IPS DF 6.9 (cell line): ENCODE results near the gene KIAA0232.

ENCODE experiments used
- DNase-seq: peaks from one replicate; pipeline ENCODE4 v3.0.0-alpha.2; 2013; ENCODE audit warnings: low read depth, low spot score
- H3K27ac ChIP-seq: one replicate; pipeline ENCODE4 v1.5.1; 2013; ENCODE audit warnings: low read length, control low read depth
- H3K27me3 ChIP-seq: 2 replicates; pipeline ENCODE4 v1.6.1; 2013; ENCODE audit warnings: mild to moderate bottlenecking, low read length; ENCODE audit not compliant: control insufficient read depth, insufficient read depth
- H3K36me3 ChIP-seq: 2 replicates; pipeline ENCODE4 v1.6.1; 2013; ENCODE audit warnings: low read length; ENCODE audit not compliant: control insufficient read depth, insufficient read depth
- H3K4me1 ChIP-seq: 2 replicates; pipeline ENCODE4 v1.6.1; 2013; ENCODE audit warnings: low read length; ENCODE audit not compliant: control insufficient read depth, insufficient read depth
- H3K4me3 ChIP-seq: 2 replicates; pipeline ENCODE4 v1.5.1; 2013; ENCODE audit warnings: mild to moderate bottlenecking, low read length
- H3K9me3 ChIP-seq: 2 replicates; pipeline ENCODE4 v1.6.1; 2013; ENCODE audit warnings: low read length, inconsistent platforms; ENCODE audit not compliant: control insufficient read depth, insufficient read depth
- WGBS: extraction: QIAGEN DNeasy Blood & Tissue Kit; methylation state at CpG from one replicate; pipeline ENCODE4 v1.1.7; 2013; ENCODE audit warnings: mixed read lengths, missing lambda C conversion rate; ENCODE audit not compliant: insufficient read length, insufficient coverage; 5-methylcytosine and 5-hydroxymethylcytosine counted together

The KIAA0232 gene

GRCh38 chr4:6849691-6850090 is 67.2 kb downstream of the KIAA0232 start:
- Histone ChIP-seq H3K36me3 (no peaks in the 10 kb centered on the region), H3K9me3 (no peaks in the 10 kb centered on the region), H3K4me1 (peaks cover 5% of the 10 kb centered on the region), H3K4me3 (no peak overlapping the region), H3K27ac (no peak overlapping the region), H3K27me3 (no peaks in the 10 kb centered on the region)
- no peak for DNase-seq
- no CpG with 5 or more reads among the region's 4 CpGs for WGBS

GRCh38 chr4:6851431-6851830 is 68.9 kb downstream of the KIAA0232 start:
- Histone ChIP-seq H3K27me3 (no peaks in the 10 kb centered on the region), H3K9me3 (no peaks in the 10 kb centered on the region), H3K36me3 (no peaks in the 10 kb centered on the region), H3K4me1 (peaks cover 4% of the 10 kb centered on the region), H3K27ac (no peak overlapping the region), H3K4me3 (no peak overlapping the region)
- no peak for DNase-seq
- WGBS, result no CpG with 5 or more reads among the region's 5 CpGs

GRCh38 chr4:6851962-6852361 is 69.4 kb downstream of the KIAA0232 start:
- DNase-seq, result no peak

GRCh38 chr4:6852582-6852981 is 70.1 kb downstream of the KIAA0232 start:
- H3K27ac ChIP-seq, result no peak overlapping the region
- no CpG with 5 or more reads among the region's 1 CpG for WGBS
- H3K36me3 ChIP-seq, result no peaks in the 10 kb centered on the region
- DNase-seq, result no peak
- no peak overlapping the region for H3K4me3 ChIP-seq
- peaks cover 2% of the 10 kb centered on the region for H3K4me1 ChIP-seq
- H3K9me3 ChIP-seq, result no peaks in the 10 kb centered on the region
- no peaks in the 10 kb centered on the region for H3K27me3 ChIP-seq

More at GRCh38 chr4:6851962-6852361, 69.4 kb downstream of the KIAA0232 start:
- Histone ChIP-seq H3K4me1 (peaks cover 4% of the 10 kb centered on the region), H3K27ac (no peak overlapping the region), H3K9me3 (no peaks in the 10 kb centered on the region), H3K36me3 (no peaks in the 10 kb centered on the region), H3K4me3 (no peak overlapping the region), H3K27me3 (no peaks in the 10 kb centered on the region)
- no CpG with 5 or more reads among the region's 2 CpGs for WGBS

- H3K27ac ChIP-seq, result no peak overlapping the region
- WGBS, result no CpG with 5 or more reads among the region's 7 CpGs
- H3K4me3 ChIP-seq, result no peak overlapping the region
- no peaks in the 10 kb centered on the region for H3K27me3 ChIP-seq
- DNase-seq, result no peak
- H3K9me3 ChIP-seq, result no peaks in the 10 kb centered on the region
- no peaks in the 10 kb centered on the region for H3K36me3 ChIP-seq
- H3K4me1 ChIP-seq, result peaks cover 2% of the 10 kb centered on the region; the same call in 1 of the 2 replicates
These were observed 71.7 kb downstream of the KIAA0232 start for GRCh38 chr4:6854098-6854744.

GRCh38 chr4:6855692-6856297 is 73.3 kb downstream of the KIAA0232 start:
- H3K36me3 ChIP-seq, result 0 out of 2 replicates have a peak, but pooled peaks cover under 1% of the 10 kb centered on the region
- H3K4me1 ChIP-seq, result peaks cover 2% of the 10 kb centered on the region; the same call in 1 of the 2 replicates
- H3K9me3 ChIP-seq, result no peaks in the 10 kb centered on the region
- H3K27me3 ChIP-seq, result no peaks in the 10 kb centered on the region
- no peak overlapping the region for H3K4me3 ChIP-seq
- H3K27ac ChIP-seq, result no peak overlapping the region
- no CpG with 5 or more reads among the region's 11 CpGs for WGBS
- no peak for DNase-seq

- Histone ChIP-seq H3K4me3 (no peak overlapping the region), H3K36me3 (0 out of 2 replicates have a peak, but pooled peaks cover 2% of the 10 kb centered on the region), H3K9me3 (no peaks in the 10 kb centered on the region), H3K27ac (no peak overlapping the region), H3K27me3 (no peaks in the 10 kb centered on the region), H3K4me1 (peaks cover 2% of the 10 kb centered on the region; the same call in 1 of the 2 replicates)
- DNase-seq, result no peak
- no CpG with 5 or more reads among the region's 2 CpGs for WGBS
These were observed 73.9 kb downstream of the KIAA0232 start for GRCh38 chr4:6856391-6856790.

- Histone ChIP-seq H3K27ac (no peak overlapping the region), H3K9me3 (no peaks in the 10 kb centered on the region), H3K36me3 (peaks cover 5% of the 10 kb centered on the region; the same call in 1 of the 2 replicates), H3K4me3 (no peak overlapping the region), H3K27me3 (no peaks in the 10 kb centered on the region), H3K4me1 (peaks cover 2% of the 10 kb centered on the region; the same call in 1 of the 2 replicates)
- DNase-seq, result no peak
- WGBS, result 100% methylated on average over 1 of the region's 6 CpGs
These were observed 74.7 kb downstream of the KIAA0232 start for GRCh38 chr4:6857009-6857882.

- Histone ChIP-seq H3K36me3 (peaks cover 9% of the 10 kb centered on the region; the same call in 1 of the 2 replicates), H3K27ac (no peak overlapping the region), H3K4me3 (no peak overlapping the region), H3K4me1 (peaks cover 2% of the 10 kb centered on the region; the same call in 1 of the 2 replicates), H3K27me3 (no peaks in the 10 kb centered on the region), H3K9me3 (no peaks in the 10 kb centered on the region)
- WGBS, result 86% methylated on average over 2 of the region's 6 CpGs
- DNase-seq, result no peak
These were observed 76.5 kb downstream of the KIAA0232 start for GRCh38 chr4:6858997-6859396.

- Histone ChIP-seq H3K4me3 (no peak overlapping the region), H3K27me3 (no peaks in the 10 kb centered on the region), H3K27ac (no peak overlapping the region), H3K36me3 (peaks cover 9% of the 10 kb centered on the region; the same call in 1 of the 2 replicates), H3K9me3 (no peaks in the 10 kb centered on the region), H3K4me1 (no peaks in the 10 kb centered on the region)
- no CpG with 5 or more reads among the region's 1 CpG for WGBS
- no peak for DNase-seq
These were observed 77.0 kb downstream of the KIAA0232 start for GRCh38 chr4:6859543-6859942.
